Activated naive CD4-positive, alpha-beta T cell treated with anti-CD3 and anti-CD28 coated beads, Interleukin-2, amount 50 U/mL, for 72 hours (primary cell): ENCODE results near the gene SCARF2. TPM values are rescaled to one million over a fixed set of nuclear protein-coding genes. Genes with fewer than 3 reads are reported as not detected.
"Not testable (repeated sequence)": the region's sequence is repeated elsewhere in the genome, so short reads cannot be mapped to it uniquely, and the experiment has no call there.

Experiments used
- ATAC-seq, 2 donors: fragments of 150-1000 bp; cut with Tn5 transposase; 2 replicates each; pipeline ENCODE4 v1.10.0; 2021; ENCODE audit warnings: mild to moderate bottlenecking in 2 of 2, moderate library complexity in 2 of 2
- DNase-seq, 2 donors: peaks; one replicate each; pipeline ENCODE4 v3.0.0; 2021 to 2022; ENCODE audit warnings: low spot score in 2 of 2
- H3K27ac Mint-ChIP-seq, 2 donors: one replicate each; pipeline ENCODE4 v1.8.0; 2022; ENCODE audit warnings: mild to moderate bottlenecking in 2 of 2, mixed read lengths in 2 of 2
- H3K36me3 Mint-ChIP-seq, 2 donors: one replicate each; pipeline ENCODE4 v1.8.0; 2022; ENCODE audit warnings: mixed read lengths in 2 of 2
- H3K9me3 Mint-ChIP-seq, 2 donors: one replicate each; pipeline ENCODE4 v1.8.0; 2022; ENCODE audit warnings: mixed read lengths in 2 of 2
- total RNA-seq, 2 donors: library from RNA; stranded (reverse); gene quantifications; one replicate each; pipeline ENCODE4 v1.2.3, GENCODE V29; 2022

SCARF2 gene
- total RNA-seq, 2 donors from 2014 or later: 0.23 to 0.91 TPM

DNA sequence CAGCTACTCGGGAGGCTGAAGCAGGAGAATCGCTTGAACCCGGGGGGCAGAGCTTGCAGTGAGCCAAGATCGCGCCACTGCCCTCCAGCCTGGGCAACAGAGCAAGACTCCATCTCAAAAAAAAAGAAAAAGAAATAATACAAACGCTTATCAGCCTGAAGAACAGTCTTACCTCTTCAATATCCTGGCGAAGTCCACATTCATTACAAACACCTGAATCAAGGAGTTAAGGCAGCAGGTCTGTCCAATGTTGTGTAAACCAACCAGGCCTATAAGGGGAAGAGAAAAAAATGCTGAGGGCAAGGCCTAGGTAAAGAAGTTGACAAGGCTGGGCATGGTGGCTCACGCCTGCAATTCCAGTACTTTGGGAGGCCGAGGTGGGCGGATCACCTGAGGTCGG lies 60.6 kb downstream of the SCARF2 start:
- not testable (repeated sequence) for H3K36me3 Mint-ChIP-seq, H3K27ac Mint-ChIP-seq, DNase-seq, ATAC-seq, H3K9me3 Mint-ChIP-seq

DNA sequence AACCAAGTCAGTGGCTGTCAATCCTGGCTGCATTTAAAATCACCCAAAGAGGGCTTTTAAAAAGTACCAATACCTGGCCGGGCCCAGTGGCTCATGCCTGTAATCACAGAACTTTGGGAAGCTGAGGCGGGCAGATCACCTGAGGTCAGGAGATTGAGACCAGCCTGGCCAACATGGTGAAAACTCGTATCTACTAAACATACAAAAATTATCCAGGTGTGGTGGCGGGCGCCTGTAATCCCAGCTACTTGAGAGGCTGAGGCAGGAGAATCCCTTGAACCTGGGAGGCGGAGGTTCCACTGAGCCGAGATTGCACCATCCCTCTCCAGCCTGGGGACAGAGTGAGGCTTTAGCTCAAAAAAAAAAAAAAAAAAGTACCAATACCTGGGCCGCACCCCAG lies 61.3 kb downstream of the SCARF2 start:
- peak overlapping the region in 1 of 2 donors; percentile 29 for H3K27ac Mint-ChIP-seq

More for the DNA sequence above, 61.3 kb downstream of the SCARF2 start:
- not testable (repeated sequence) for DNase-seq, H3K9me3 Mint-ChIP-seq, H3K36me3 Mint-ChIP-seq, ATAC-seq

Other genes starting within 250 kb of the SCARF2 start
- 1 to 10 TPM; 1.1 to 2.2 TPM for gene RTN4R, start 169.5 kb downstream of the SCARF2 start, total RNA-seq
- 10 to 100 TPM in 1 of 2 donors, 1 to 10 TPM in 1; 8.6 to 29.6 TPM for gene DGCR6L, start 117.8 kb downstream of the SCARF2 start, total RNA-seq
- 1 to 10 TPM; 6.4 to 9.2 TPM for gene ZNF74, start 43.7 kb downstream of the SCARF2 start, total RNA-seq
- 10 to 100 TPM; 18.0 to 20.2 TPM for gene KLHL22, start 58.0 kb upstream of the SCARF2 start, total RNA-seq
- 100 to 1,000 TPM in 1 of 2 donors, 10 to 100 TPM in 1; 88.9 to 137 TPM for gene MED15, start 69.8 kb upstream of the SCARF2 start, total RNA-seq